GM18868 (cell line): ENCODE results near the gene TRPC1.

ENCODE experiments used
- ATAC-seq: cut with Tn5 transposase; IDR thresholded peaks from one replicate; pipeline ENCODE4 v1.9.1; 2021; ENCODE audit warnings: mild to moderate bottlenecking, moderate library complexity; ENCODE audit not compliant: unreplicated experiment

TRPC1 gene

DNA sequence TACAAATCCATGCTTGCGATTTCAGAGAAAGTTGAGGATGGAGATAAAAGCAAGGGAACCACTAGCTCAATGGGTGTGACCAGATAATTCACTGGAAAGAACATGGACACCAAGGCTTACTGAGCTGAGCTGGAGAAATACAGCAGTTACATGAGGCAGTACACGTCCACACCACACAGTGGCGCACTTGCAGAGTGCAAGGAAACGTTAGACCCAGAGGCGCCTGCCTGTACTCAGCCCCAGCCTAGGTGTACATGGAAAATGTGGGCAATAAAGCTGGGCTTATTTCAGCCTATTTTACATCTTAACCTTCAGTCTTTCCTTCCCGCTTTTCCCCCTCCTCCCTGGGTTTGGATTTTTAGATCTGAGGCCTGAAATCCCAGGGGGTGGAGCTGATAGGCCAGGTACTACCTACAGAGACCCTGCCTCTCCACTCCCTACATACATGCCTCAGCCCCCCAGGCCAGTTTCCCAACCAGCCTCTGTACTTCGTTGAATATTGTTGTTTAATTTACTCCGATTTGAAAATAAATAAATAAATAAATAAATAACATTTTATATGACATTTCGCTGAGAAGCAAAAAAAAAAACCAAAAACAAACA, 105.0 kb downstream of the TRPC1 start:
- ATAC-seq, result peak; percentile 99

DNA sequence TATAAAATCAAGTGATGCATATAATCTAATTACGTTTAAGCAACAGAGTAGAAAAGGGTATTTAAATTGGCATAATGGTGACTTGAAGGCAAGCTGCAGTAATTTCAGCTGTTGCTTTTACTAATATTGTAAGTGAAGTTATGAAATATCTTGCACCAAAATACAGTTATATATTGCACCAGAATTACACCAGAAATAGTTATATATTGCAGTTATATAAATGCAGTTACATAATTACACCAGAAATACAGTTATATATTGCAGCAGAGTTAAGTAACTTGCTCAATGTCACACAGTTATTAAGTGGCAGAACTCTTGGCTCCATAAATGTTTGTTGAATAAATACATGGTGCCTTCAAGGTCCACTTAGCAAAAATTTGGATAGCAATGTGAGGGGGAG, 113.7 kb downstream of the TRPC1 start:
- no peak for ATAC-seq

DNA sequence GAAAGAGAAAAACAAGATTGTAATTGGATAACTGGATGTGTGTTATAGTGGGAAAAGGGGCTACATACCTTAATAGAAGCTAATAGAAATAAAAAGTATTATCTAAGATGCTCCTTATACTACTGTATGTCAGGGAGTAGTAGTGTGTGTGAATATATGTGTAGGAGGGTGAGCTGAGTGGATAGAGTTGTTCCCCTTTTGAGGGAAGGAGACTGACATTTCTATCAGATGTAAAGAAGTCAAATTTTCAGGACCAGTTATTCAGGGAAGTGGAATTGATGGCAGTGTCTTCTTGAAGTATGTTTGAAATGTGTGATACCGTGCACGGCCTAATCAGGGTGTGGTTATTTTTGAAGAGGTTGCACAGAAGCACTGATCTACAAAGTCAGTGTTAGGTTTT, 116.0 kb downstream of the TRPC1 start:
- no peak for ATAC-seq

GRCh38 chr3:142844339-142844977, 120.6 kb downstream of the TRPC1 start:
- ATAC-seq, result peak; percentile 68

DNA sequence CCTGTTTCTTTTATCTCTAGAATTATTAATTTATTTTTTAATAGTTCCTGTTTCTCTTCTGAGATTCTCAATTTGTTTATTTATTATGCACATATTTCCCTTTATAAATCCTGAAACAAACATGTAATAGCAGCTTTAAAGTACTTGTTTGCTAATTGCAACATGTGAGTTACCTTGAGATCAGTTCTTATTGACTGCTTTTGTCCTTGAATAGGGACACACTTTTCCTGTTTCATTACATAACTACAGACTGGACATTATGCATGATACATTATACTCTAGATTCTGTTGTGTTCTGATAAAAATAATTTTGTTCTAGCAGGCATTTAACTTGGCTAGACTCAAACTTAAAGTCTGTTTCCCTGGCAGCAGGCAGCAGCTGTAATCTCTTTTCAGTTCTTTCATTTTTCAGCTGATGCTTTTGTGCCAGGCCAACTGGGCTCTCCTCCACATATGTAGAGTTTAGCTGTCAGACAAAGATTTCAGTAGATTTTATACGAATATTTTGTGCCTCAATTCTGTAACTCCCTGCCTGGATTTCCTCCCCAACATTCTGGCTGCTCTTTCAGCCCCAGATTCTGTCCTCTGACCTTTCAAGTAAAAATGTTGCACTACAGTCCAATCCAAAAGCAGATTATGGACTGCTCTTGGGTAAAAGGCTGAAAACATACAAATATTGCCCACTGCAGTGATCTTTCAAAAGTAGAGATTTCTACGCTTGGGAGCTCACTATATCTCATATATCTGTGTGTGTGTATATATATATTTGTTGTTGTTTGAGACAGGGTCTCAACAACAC, 123.1 kb downstream of the TRPC1 start:
- no peak for ATAC-seq

- no peak for ATAC-seq
Measured at GRCh38 chr3:142849148-142849547, 125.3 kb downstream of the TRPC1 start.

DNA sequence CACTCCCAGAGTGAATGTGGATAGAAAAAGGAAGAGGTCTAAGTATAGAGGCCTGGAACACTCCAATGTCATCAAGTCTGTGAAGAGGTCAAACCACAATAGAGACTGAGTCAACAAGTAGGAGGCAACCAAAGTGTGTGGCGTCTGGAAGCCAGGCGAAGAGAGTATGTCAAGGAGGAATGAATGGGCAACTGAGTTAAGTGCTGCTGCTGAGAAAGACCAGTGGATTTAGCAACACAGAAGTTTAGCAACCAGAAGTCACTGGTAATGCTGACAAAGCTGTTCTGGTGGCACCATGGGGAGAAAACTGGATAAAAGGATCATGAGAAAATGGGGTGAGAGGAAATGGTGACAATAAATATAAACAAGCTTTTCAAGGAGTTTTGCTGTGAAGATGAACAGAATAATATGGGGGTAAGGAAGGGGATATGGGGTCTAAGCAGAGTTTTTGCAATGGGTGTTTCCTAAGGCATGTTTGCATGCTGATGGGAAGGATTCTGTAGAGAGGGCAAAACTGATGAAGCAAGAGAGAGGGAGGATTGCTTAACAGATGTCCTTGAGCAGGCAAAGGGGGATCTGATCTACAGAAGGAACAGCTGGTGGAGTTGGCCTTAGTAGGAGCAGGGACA, 126.7 kb downstream of the TRPC1 start:
- no peak for ATAC-seq

DNA sequence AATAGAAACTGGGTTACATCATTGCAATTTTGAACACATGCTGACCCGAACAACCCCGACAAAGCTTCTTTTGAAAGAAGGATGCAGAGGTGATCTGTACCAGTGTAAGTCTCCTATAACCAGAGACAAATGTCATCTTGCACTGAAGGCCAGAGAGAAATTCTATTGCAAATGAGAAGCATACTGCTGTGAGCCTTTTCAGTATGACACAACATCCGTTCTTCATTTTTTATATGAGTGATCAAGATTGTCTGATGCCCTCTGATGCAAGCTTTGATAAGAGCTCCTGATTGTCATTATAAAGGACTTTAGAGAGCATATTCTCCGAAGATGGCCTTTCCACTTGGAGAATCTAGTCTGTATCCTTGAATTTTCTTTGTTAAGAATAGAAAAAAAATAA, 128.2 kb downstream of the TRPC1 start:
- no peak for ATAC-seq

DNA sequence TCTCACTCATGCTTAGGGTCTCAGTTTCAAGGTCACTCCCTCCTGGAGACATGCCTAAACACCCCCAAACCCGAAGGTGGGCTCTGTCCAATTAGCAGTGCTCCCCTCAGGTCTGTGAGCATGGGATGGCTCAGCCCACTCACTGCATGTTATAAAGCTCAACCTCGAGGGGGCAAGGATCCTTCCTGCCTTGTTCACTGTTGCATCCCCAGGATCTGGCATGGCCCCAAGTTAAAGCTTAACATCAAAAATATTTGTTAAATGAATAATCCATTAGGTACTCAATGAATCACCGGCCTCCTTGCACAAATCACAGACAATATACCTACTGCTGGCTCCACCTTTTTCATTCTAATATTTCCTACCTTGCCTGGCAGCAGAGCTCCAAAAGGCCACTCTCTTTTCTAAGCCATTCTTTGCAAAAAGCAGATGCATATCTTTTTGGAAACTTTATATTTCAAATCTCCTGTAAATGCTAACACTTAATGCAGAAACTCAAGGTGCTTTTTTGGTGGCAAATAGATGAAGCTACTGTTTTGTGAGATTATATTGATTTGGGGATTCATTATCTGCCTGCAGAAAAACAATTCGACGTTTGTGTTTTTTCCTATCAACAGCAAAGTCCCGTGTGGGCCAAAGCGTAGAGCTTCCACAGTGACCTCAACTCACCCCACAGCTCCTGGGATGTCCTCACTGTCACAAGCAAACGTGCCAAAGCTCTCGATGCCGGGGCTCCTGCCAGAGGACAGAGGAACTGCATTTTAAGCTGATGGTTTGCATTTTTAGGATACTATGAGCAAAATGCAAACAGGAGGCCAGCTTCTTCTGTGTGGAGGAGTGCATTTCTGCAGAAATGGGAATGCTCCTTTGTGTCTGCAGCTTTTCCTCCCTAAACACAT, 129.7 kb downstream of the TRPC1 start:
- no peak for ATAC-seq

GRCh38 chr3:142857056-142857455, 133.2 kb downstream of the TRPC1 start:
- no peak for ATAC-seq
